ENCODE results near the gene TCEAL8. TPM values are rescaled to one million over a fixed set of nuclear protein-coding genes. Genes with fewer than 3 reads are reported as not detected.
A peak's percentile ranks its signal among the peaks of the same experiment; 100 is the strongest.

The TCEAL8 gene
- total RNA-seq, 1 donor from 2014 or later = 48.6 TPM

DNA sequence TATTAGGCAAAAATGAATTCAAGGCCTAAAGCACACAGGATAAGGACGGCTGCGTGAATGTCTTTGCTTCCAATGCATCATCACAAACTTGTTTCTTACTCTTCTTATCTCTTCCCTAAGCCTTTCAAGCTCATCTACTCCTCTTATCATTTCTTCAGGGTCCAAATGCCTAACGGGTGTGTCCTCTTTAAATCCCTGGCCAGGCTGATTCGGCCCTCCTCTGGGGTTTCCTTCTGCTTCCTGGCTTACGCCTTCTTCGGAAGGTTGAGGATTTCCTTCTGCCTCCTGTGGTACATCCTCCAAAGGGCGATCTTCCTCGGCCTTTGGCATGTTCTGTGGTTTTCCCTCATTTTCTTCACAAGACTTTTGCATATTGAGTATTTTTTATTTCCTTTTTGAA is 1.3 kb downstream of the TCEAL8 start:
- peak overlapping the region; percentile 94 for H3K4me3 Mint-ChIP-seq (ENCODE audit: unreplicated experiment)
- H3K27me3 Mint-ChIP-seq (ENCODE audit: unreplicated experiment) = peaks cover 2% of the 10 kb centered on the region
- H3K36me3 Mint-ChIP-seq (ENCODE audit: unreplicated experiment) = no peaks in the 10 kb centered on the region
- H3K9me3 Mint-ChIP-seq (ENCODE audit: unreplicated experiment) = peaks cover 2% of the 10 kb centered on the region
- H3K27ac Mint-ChIP-seq (ENCODE audit: unreplicated experiment) = peak overlapping the region; percentile 89
- H3K4me1 Mint-ChIP-seq (ENCODE audit: low read depth, unreplicated experiment) = peaks cover 2% of the 10 kb centered on the region
- no peak for DNase-seq
- TF ChIP-seq, protein P1, sequence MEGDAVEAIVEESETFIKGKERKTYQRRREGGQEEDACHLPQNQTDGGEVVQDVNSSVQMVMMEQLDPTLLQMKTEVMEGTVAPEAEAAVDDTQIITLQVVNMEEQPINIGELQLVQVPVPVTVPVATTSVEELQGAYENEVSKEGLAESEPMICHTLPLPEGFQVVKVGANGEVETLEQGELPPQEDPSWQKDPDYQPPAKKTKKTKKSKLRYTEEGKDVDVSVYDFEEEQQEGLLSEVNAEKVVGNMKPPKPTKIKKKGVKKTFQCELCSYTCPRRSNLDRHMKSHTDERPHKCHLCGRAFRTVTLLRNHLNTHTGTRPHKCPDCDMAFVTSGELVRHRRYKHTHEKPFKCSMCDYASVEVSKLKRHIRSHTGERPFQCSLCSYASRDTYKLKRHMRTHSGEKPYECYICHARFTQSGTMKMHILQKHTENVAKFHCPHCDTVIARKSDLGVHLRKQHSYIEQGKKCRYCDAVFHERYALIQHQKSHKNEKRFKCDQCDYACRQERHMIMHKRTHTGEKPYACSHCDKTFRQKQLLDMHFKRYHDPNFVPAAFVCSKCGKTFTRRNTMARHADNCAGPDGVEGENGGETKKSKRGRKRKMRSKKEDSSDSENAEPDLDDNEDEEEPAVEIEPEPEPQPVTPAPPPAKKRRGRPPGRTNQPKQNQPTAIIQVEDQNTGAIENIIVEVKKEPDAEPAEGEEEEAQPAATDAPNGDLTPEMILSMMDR (IDR thresholded peaks at IDR 0.05; ENCODE audit: partially characterized antibody, unreplicated experiment) = no peak

DNA sequence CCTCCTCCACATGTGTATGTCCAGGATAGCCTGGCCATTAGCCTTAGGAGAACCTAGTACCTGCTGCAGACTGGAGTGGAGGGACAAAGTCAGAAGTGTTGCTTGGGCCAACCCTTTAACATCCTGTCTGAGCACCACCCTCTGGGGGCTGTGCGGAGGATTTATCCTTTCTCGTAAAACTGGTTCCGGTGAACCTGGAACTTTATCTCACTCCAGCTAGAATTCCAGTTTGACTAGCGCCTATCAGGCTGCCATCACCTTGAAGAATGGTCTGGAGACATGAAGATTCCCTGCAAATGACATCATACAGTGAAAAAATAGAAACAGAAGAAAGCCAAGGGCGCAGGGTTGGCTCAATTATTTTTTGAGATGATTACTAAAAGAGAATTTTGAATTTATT is 4.0 kb downstream of the TCEAL8 start:
- Mint-ChIP-seq H3K9me3 (ENCODE audit: unreplicated experiment) (peaks cover 2% of the 10 kb centered on the region), H3K4me1 (ENCODE audit: low read depth, unreplicated experiment) (peaks cover 2% of the 10 kb centered on the region), H3K27ac (ENCODE audit: unreplicated experiment) (no peak overlapping the region), H3K36me3 (ENCODE audit: unreplicated experiment) (no peaks in the 10 kb centered on the region), H3K27me3 (ENCODE audit: unreplicated experiment) (peaks cover 2% of the 10 kb centered on the region), H3K4me3 (ENCODE audit: unreplicated experiment) (no peak overlapping the region)
- DNase-seq = no peak
- TF ChIP-seq, protein P1 (IDR thresholded peaks at IDR 0.05; ENCODE audit: partially characterized antibody, unreplicated experiment) = no peak

- Mint-ChIP-seq H3K4me3 (ENCODE audit: unreplicated experiment) (no peak overlapping the region), H3K9me3 (ENCODE audit: unreplicated experiment) (peaks cover 2% of the 10 kb centered on the region), H3K27me3 (ENCODE audit: unreplicated experiment) (no peaks in the 10 kb centered on the region), H3K4me1 (ENCODE audit: low read depth, unreplicated experiment) (peaks cover 2% of the 10 kb centered on the region), H3K27ac (ENCODE audit: unreplicated experiment) (no peak overlapping the region), H3K36me3 (ENCODE audit: unreplicated experiment) (no peaks in the 10 kb centered on the region)
- TF ChIP-seq, protein P1 (IDR thresholded peaks at IDR 0.05; ENCODE audit: partially characterized antibody, unreplicated experiment) = no peak
- no peak for DNase-seq
These were observed 5.2 kb downstream of the TCEAL8 start for GRCh38 chrX:103249805-103250204.

DNA sequence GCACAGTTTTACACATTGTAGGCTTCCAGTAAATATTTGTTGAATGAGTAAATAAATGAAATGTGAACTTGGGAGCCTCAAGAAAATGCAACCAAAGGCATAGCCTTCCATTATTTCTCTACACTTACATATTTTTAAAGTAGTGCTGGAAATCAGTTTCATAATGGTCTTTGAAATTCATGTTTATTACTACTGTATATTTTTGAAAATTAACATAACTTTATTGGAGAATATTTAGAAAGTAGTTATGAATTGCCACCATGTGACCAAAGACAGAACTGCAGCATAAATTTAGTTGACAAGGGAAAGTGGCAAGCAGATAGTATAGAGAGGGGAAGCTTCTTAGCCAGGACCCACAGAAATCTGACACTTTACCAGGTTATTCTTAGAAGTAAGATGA is 6.4 kb downstream of the TCEAL8 start:
- no peaks in the 10 kb centered on the region for H3K9me3 Mint-ChIP-seq (ENCODE audit: unreplicated experiment)
- H3K27ac Mint-ChIP-seq (ENCODE audit: unreplicated experiment) = no peak overlapping the region
- H3K4me3 Mint-ChIP-seq (ENCODE audit: unreplicated experiment) = no peak overlapping the region
- H3K27me3 Mint-ChIP-seq (ENCODE audit: unreplicated experiment) = no peaks in the 10 kb centered on the region
- no peaks in the 10 kb centered on the region for H3K36me3 Mint-ChIP-seq (ENCODE audit: unreplicated experiment)
- peaks cover under 1% of the 10 kb centered on the region for H3K4me1 Mint-ChIP-seq (ENCODE audit: low read depth, unreplicated experiment)
- TF ChIP-seq, protein P1 (IDR thresholded peaks at IDR 0.05; ENCODE audit: partially characterized antibody, unreplicated experiment) = peak; percentile 57
- DNase-seq = no peak

- Mint-ChIP-seq H3K27me3 (ENCODE audit: unreplicated experiment) (no peaks in the 10 kb centered on the region), H3K27ac (ENCODE audit: unreplicated experiment) (no peak overlapping the region), H3K4me3 (ENCODE audit: unreplicated experiment) (no peak overlapping the region), H3K36me3 (ENCODE audit: unreplicated experiment) (no peaks in the 10 kb centered on the region), H3K4me1 (ENCODE audit: low read depth, unreplicated experiment) (no peaks in the 10 kb centered on the region), H3K9me3 (ENCODE audit: unreplicated experiment) (no peaks in the 10 kb centered on the region)
- TF ChIP-seq, protein P1 (IDR thresholded peaks at IDR 0.05; ENCODE audit: partially characterized antibody, unreplicated experiment) = no peak
- DNase-seq = no peak
These were observed 14.8 kb downstream of the TCEAL8 start for GRCh38 chrX:103240155-103240554.

Measured in glutamatergic neuron (in vitro differentiated cells).